Liver (tissue), 9 donors: ENCODE measurements around the gene PABPC1L. TPM values are rescaled to one million over a fixed set of nuclear protein-coding genes. Genes with fewer than 3 reads are reported as not detected.

Experiments
- DNase-seq: peaks from one replicate; pipeline ENCODE4 v3.0.0-alpha.2; 2017; ENCODE audit warnings: low spot score
- H3K27ac ChIP-seq, 2 donors: one replicate each; pipeline ENCODE4 v1.7.0; 2013; ENCODE audit warnings: inconsistent platforms in 2 of 2, low read length in 2 of 2, control low read depth in 1 of 2, low read depth in 1 of 2, mild to moderate bottlenecking in 1 of 2
- H3K27me3 ChIP-seq, 4 donors: one replicate each; pipeline versions ENCODE4 v1.6.1 to v1.7.0; 2013; ENCODE audit warnings: low read length in 3 of 4, inconsistent platforms in 1 of 4, mild to moderate bottlenecking in 1 of 4, moderate library complexity in 1 of 4; ENCODE audit not compliant: control insufficient read depth in 4 of 4, insufficient read depth in 4 of 4
- H3K36me3 ChIP-seq, 4 donors: one replicate each; pipeline versions ENCODE4 v1.6.1 to v1.7.0; 2013; ENCODE audit warnings: low read length in 3 of 4, mild to moderate bottlenecking in 3 of 4, low read depth in 1 of 4, moderate library complexity in 1 of 4; ENCODE audit not compliant: control insufficient read depth in 4 of 4, insufficient read depth in 3 of 4
- H3K4me1 ChIP-seq, 4 donors: one replicate each; pipeline versions ENCODE4 v1.6.1 to v1.7.0; 2013; ENCODE audit warnings: low read length in 3 of 4, mild to moderate bottlenecking in 3 of 4, moderate library complexity in 1 of 4; ENCODE audit not compliant: control insufficient read depth in 4 of 4, insufficient read depth in 4 of 4
- H3K4me3 ChIP-seq, 3 donors: one replicate each; pipeline versions ENCODE4 v1.6.1 to v1.7.0; 2013; ENCODE audit warnings: low read length in 3 of 3, control low read depth in 1 of 3, low read depth in 1 of 3, mild to moderate bottlenecking in 1 of 3
- H3K9ac ChIP-seq, 2 donors: one replicate each; pipeline ENCODE4 v1.7.0; 2013; ENCODE audit warnings: low read length in 2 of 2, mild to moderate bottlenecking in 2 of 2, moderate library complexity in 2 of 2, control low read depth in 1 of 2, low read depth in 1 of 2
- H3K9me3 ChIP-seq, 4 donors: one replicate each; pipeline versions ENCODE4 v1.6.1 to v1.7.0; 2013; ENCODE audit warnings: low read length in 3 of 4; ENCODE audit not compliant: control insufficient read depth in 4 of 4
- EGR1 ChIP-seq, 2 donors: IDR thresholded peaks; 2 replicates each; pipeline ENCODE4 v1.6.1; 2016 to 2018; ENCODE audit warnings: antibody characterized with exemption in 2 of 2, low read depth in 2 of 2
- FOXA1 ChIP-seq: IDR thresholded peaks from 2 replicates; pipeline ENCODE4 v1.6.1; 2016; ENCODE audit warnings: antibody characterized with exemption
- FOXA2 ChIP-seq: IDR thresholded peaks from 2 replicates; pipeline ENCODE4 v1.6.1; 2016; ENCODE audit warnings: antibody characterized with exemption
- GABPA ChIP-seq, 2 donors: IDR thresholded peaks in 1 of 2; conservative IDR thresholded peaks in 1 of 2; 2 replicates each; pipeline ENCODE4 v1.6.1; 2016; ENCODE audit warnings: antibody characterized with exemption in 2 of 2, mild to moderate bottlenecking in 1 of 2, moderate library complexity in 1 of 2
- HNF4G ChIP-seq: IDR thresholded peaks from 2 replicates; pipeline ENCODE4 v1.6.1; 2016; ENCODE audit warnings: antibody characterized with exemption
- JUND ChIP-seq, 2 donors: IDR thresholded peaks; 2 replicates each; pipeline ENCODE4 v1.6.1; 2016; ENCODE audit warnings: antibody characterized with exemption in 2 of 2
- MAX ChIP-seq: IDR thresholded peaks from 2 replicates; pipeline ENCODE4 v1.6.1; 2016; ENCODE audit warnings: antibody characterized with exemption
- NR2F2 ChIP-seq: IDR thresholded peaks from 2 replicates; pipeline ENCODE4 v1.6.1; 2016; ENCODE audit warnings: antibody characterized with exemption
- RAD21 ChIP-seq, 2 donors: IDR thresholded peaks; 2 replicates each; pipeline ENCODE4 v1.6.1; 2016; ENCODE audit warnings: antibody characterized with exemption in 2 of 2, mild to moderate bottlenecking in 2 of 2
- REST ChIP-seq: IDR thresholded peaks from 2 replicates; pipeline ENCODE4 v1.6.1; 2016; ENCODE audit warnings: antibody characterized with exemption, mild to moderate bottlenecking
- RXRA ChIP-seq, 2 donors: IDR thresholded peaks; 2 replicates each; pipeline ENCODE4 v1.6.1; 2017 to 2018; ENCODE audit warnings: antibody characterized with exemption in 2 of 2, mild to moderate bottlenecking in 1 of 2
- SP1 ChIP-seq: IDR thresholded peaks from 2 replicates; pipeline ENCODE4 v1.6.1; 2018; ENCODE audit warnings: antibody characterized with exemption, mild to moderate bottlenecking
- TAF1 ChIP-seq: conservative IDR thresholded peaks from 2 replicates; pipeline ENCODE4 v1.6.1; 2016; ENCODE audit warnings: antibody characterized with exemption, mild to moderate bottlenecking
- YY1 ChIP-seq: IDR thresholded peaks from 2 replicates; pipeline ENCODE4 v1.6.1; 2016; ENCODE audit warnings: antibody characterized with exemption, mild to moderate bottlenecking
- WGBS: extraction: QIAGEN DNeasy Blood & Tissue Kit; methylation state at CpG from one replicate; pipeline ENCODE4 v1.1.7; 2013; 5-methylcytosine and 5-hydroxymethylcytosine counted together
- polyA plus RNA-seq, 2 donors: library from polyadenylated mRNA; stranded (reverse) in 1 of 2; unstranded in 1 of 2; fragments of 200-250 nt in 1 of 2; fragments of >200 nt in 1 of 2; fragmentation: Nextera tagmentation in 1 of 2; extraction: Ambion mirVana in 1 of 2; gene quantifications; one replicate each; pipeline versions ENCODE4 v1.2.1 to v1.2.3, GENCODE V29; 2013 to 2015
- total RNA-seq, 2 donors: library from RNA; depleted of rRNA; stranded (reverse); fragments of >200 nt; gene quantifications; one replicate each; pipeline ENCODE4 v1.2.3, GENCODE V29; 2014
- TF ChIP-seq, protein P1 (sequence below): IDR thresholded peaks from 2 replicates; pipeline ENCODE4 v1.6.1; 2016; ENCODE audit warnings: antibody characterized with exemption
- donor health status: healthy.
- donor health status: healthy.
- donor health status: healthy.
- donor health status: healthy.
- donor health status: healthy.

PABPC1L gene
- total and polyA plus RNA-seq, 4 donors, result 4.7 to 21.0 (median 10.9) TPM

DNA sequence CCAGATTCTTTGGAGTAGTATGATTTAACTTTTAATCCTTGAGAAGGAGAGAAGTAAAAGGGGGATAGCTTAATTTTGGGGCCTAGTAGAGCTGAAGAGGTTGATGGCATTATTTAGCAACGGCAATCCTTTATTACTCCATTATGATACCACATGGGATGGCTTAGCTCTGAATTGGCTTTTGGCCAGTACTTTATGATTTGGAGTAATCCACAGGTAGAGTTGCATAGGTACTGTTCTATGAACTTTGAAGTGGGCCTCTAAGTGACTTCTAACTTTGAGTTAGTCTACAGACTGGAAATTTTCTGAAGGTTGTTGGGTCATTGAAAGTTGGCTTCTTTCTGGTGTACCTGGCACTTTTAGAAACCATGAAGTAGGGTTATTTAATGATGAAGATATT is 12.7 kb upstream of the PABPC1L start (continued):
- TF ChIP-seq NR2F2, result no peak

- no peak for DNase-seq
- Histone ChIP-seq H3K27ac (no peak overlapping the region), H3K4me1 (peaks cover 5 to 20% (median 7%) of the 10 kb centered on the region in 4 donors), H3K9me3 (no peaks in the 10 kb centered on the region), H3K9ac (no peak overlapping the region), H3K27me3 (no peaks in the 10 kb centered on the region), H3K36me3 (peaks cover 5 to 37% (median 35%) of the 10 kb centered on the region in 4 donors), H3K4me3 (no peak overlapping the region)
- 87% methylated on average over 5 of the region's 5 CpGs for WGBS
- TF ChIP-seq, protein P1, sequence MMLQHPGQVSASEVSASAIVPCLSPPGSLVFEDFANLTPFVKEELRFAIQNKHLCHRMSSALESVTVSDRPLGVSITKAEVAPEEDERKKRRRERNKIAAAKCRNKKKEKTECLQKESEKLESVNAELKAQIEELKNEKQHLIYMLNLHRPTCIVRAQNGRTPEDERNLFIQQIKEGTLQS, result no peak
- TF ChIP-seq REST (no peak), JUND (IDR thresholded peaks at IDR 0.05) (no peak), FOXA2 (no peak), HNF4G (no peak), RAD21 (IDR thresholded peaks at IDR 0.05) (no peak), RXRA (IDR thresholded peaks at IDR 0.05) (no peak)
Measured at GRCh38 chr20:44900231-44900854, 9.5 kb upstream of the PABPC1L start.

GRCh38 chr20:44901974-44902373 is 7.9 kb upstream of the PABPC1L start:
- Histone ChIP-seq H3K9ac (no peak overlapping the region), H3K36me3 (peaks cover 5 to 52% (median 47%) of the 10 kb centered on the region in 4 donors), H3K4me1 (peaks cover 0 to 7% (median 1%) of the 10 kb centered on the region in 4 donors), H3K9me3 (no peaks in the 10 kb centered on the region), H3K4me3 (no peak overlapping the region), H3K27ac (no peak overlapping the region), H3K27me3 (no peaks in the 10 kb centered on the region)
- no peak for TF ChIP-seq NR2F2
- TF ChIP-seq SP1, result no peak
- TF ChIP-seq RXRA (IDR thresholded peaks at IDR 0.05), result no peak
- no peak for DNase-seq
- WGBS, result 94% methylated on average over 2 of the region's 2 CpGs

- no peak for DNase-seq
- 92% methylated on average over 5 of the region's 5 CpGs for WGBS
- Histone ChIP-seq H3K27ac (no peak overlapping the region), H3K27me3 (no peaks in the 10 kb centered on the region), H3K4me3 (no peak overlapping the region), H3K9me3 (no peaks in the 10 kb centered on the region), H3K9ac (no peak overlapping the region), H3K36me3 (peaks cover 5 to 60% (median 54%) of the 10 kb centered on the region in 4 donors), H3K4me1 (peaks cover 0 to 4% (median 2%) of the 10 kb centered on the region in 4 donors)
- no peak for TF ChIP-seq FOXA2
- TF ChIP-seq MAX, result no peak
- no peak for TF ChIP-seq GABPA (IDR thresholded peaks at IDR 0.05 in 1 of 2, conservative IDR thresholded peaks at IDR 0.05 in 1 of 2)
- no peak for TF ChIP-seq REST
- no peak for TF ChIP-seq EGR1 (IDR thresholded peaks at IDR 0.05; ENCODE audit: low read depth in 2 of 2)
- no peak for TF ChIP-seq YY1
- TF ChIP-seq, protein P1, result no peak
- TF ChIP-seq RAD21 (IDR thresholded peaks at IDR 0.05), result no peak
- TF ChIP-seq RXRA (IDR thresholded peaks at IDR 0.05), result no peak
- TF ChIP-seq FOXA1, result no peak
- TF ChIP-seq NR2F2, result no peak
- TF ChIP-seq HNF4G, result no peak
- no peak for TF ChIP-seq TAF1
Measured at GRCh38 chr20:44904377-44904776, 5.5 kb upstream of the PABPC1L start.
